ENCODE data around the gene SLC7A14. TPM values are rescaled to one million over a fixed set of nuclear protein-coding genes. Genes with fewer than 3 reads are reported as not detected.

Gene SLC7A14
- total and polyA plus RNA-seq, 2 of the 13 experiments (the other 11 are each of a cell fraction or from before 2014, with no cell fraction given): not detected

DNA sequence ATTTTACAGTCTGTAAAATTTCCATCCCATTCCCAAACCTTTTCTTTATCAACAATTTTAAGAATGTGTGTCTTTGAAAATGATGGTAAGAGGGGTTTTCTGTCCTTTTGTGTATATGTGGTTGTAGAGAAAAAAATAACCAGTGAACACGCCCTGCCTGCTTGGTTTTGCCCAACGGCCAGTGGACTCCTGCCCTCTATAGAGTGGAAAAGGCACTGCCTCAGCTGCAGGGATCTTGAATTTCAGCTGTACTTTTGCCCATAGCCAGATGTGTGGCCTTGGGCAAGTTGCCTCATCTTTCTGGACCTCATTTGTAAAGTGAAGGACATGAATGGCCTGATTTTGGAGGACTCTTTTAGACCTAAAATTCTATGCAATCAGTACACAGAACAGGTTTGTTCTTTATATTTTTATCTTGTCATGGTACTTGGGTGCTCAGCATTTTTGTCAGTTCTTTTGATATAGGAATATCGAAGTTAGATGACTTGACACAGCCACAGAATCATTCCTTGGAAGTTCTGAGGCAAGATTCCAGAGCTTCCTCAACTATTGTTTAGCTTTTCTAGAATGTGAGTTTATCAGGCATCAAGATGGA lies 86.2 kb downstream of the SLC7A14 start (continued):
- TF ChIP-seq, protein P1, sequence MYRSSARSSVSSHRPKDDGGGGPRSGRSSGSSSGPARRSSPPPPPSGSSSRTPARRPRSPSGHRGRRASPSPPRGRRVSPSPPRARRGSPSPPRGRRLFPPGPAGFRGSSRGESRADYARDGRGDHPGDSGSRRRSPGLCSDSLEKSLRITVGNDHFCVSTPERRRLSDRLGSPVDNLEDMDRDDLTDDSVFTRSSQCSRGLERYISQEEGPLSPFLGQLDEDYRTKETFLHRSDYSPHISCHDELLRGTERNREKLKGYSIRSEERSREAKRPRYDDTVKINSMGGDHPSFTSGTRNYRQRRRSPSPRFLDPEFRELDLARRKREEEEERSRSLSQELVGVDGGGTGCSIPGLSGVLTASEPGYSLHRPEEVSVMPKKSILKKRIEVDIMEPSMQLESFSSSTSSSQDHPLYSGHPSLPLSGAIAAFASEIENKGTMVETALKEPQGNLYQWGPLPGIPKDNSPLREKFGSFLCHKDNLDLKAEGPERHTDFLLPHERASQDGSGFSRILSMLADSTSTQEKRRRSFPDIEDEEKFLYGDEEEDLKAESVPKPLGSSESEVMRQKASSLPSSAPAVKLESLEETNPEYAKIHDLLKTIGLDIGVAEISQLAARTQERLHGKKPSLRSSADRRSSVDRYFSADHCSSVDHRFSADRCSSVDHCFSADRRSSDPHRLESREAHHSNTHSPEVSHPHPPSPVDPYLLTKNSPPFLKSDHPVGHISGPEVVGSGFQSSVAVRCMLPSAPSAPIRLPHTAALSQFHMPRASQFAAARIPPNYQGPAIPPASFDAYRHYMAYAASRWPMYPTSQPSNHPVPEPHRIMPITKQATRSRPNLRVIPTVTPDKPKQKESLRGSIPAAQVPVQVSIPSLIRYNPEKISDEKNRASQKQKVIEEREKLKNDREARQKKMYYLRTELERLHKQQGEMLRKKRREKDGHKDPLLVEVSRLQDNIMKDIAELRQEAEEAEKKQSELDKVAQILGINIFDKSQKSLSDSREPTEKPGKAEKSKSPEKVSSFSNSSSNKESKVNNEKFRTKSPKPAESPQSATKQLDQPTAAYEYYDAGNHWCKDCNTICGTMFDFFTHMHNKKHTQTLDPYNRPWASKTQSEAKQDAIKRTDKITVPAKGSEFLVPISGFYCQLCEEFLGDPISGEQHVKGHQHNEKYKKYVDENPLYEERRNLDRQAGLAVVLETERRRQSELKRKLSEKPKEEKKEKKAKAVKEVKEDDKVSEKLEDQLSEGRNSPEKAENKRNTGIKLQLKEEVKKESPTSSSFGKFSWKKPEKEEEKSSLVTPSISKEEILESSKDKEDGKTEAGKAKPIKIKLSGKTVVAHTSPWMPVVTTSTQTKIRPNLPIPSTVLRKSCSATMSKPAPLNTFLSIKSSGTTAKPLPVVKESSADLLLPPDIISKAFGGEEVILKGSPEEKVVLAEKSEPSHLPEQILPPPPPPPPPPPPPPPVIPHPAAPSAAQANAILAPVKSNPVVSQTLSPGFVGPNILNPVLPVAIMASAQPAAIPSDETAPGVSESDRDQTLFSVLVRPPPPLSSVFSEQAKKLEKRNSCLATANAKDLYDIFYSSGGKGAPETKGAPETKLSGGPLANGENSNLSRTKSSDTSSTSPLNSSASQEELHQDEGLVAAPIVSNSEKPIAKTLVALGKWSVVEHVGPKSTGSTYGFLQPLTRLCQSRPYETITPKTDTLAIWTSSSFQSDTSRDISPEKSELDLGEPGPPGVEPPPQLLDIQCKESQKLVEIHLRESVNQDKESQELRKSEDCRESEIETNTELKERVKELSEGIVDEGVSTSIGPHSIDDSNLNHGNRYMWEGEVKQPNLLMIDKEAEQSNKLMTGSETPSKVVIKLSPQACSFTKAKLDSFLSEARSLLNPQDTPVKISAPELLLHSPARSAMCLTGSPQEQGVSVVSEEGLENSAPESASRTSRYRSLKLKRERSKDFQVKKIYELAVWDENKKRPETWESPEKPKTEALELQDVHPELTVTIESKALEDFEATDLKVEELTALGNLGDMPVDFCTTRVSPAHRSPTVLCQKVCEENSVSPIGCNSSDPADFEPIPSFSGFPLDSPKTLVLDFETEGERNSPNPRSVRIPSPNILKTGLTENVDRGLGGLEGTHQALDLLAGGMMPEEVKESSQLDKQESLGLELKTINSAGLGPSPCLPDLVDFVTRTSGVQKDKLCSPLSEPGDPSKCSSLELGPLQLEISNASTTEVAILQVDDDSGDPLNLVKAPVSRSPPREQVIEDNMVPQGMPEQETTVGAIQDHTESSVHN (CRISPR knock-in tag; IDR thresholded peaks at IDR 0.05): no peak
- TF ChIP-seq ESRRA (CRISPR knock-in tag; IDR thresholded peaks at IDR 0.05; ENCODE audit: low read depth): no peak
- TF ChIP-seq, protein P2, sequence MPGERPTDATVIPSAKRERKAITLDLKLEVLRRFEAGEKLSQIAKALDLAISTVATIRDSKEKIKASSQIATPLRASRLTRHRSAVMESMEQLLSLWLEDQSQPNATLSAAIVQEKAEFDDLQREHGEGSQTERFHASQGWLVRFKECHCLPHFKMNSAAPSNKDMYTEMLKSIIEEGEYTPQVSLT (CRISPR knock-in tag; IDR thresholded peaks at IDR 0.05; ENCODE audit: borderline replicate concordance, low read depth): no peak
- no peak for TF ChIP-seq CHD2 (IDR thresholded peaks at IDR 0.05; ENCODE audit: low read depth, low read length)
- no peak for TF ChIP-seq ZNF343 (CRISPR knock-in tag; IDR thresholded peaks at IDR 0.05)
- no peak for TF ChIP-seq PTBP1 (IDR thresholded peaks at IDR 0.05; ENCODE audit: low read depth, low read length, poor library complexity, severe bottlenecking)
- no peak for TF ChIP-seq TRIM24 (CRISPR knock-in tag; IDR thresholded peaks at IDR 0.05)
- no peak for TF ChIP-seq CREB1 (IDR thresholded peaks at IDR 0.05)
- TF ChIP-seq CREB1 (CRISPR knock-in tag; IDR thresholded peaks at IDR 0.05): no peak
- TF ChIP-seq ZFP62 (CRISPR knock-in tag; IDR thresholded peaks at IDR 0.05): no peak
- TF ChIP-seq, protein P3, sequence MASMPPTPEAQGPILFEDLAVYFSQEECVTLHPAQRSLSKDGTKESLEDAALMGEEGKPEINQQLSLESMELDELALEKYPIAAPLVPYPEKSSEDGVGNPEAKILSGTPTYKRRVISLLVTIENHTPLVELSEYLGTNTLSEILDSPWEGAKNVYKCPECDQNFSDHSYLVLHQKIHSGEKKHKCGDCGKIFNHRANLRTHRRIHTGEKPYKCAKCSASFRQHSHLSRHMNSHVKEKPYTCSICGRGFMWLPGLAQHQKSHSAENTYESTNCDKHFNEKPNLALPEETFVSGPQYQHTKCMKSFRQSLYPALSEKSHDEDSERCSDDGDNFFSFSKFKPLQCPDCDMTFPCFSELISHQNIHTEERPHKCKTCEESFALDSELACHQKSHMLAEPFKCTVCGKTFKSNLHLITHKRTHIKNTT (CRISPR knock-in tag; IDR thresholded peaks at IDR 0.05): no peak
- TF ChIP-seq CEBPG (CRISPR knock-in tag; IDR thresholded peaks at IDR 0.05): peak; percentile 85
- TF ChIP-seq ZMYM3 (CRISPR knock-in tag; IDR thresholded peaks at IDR 0.05): no peak
- TF ChIP-seq, protein P4, sequence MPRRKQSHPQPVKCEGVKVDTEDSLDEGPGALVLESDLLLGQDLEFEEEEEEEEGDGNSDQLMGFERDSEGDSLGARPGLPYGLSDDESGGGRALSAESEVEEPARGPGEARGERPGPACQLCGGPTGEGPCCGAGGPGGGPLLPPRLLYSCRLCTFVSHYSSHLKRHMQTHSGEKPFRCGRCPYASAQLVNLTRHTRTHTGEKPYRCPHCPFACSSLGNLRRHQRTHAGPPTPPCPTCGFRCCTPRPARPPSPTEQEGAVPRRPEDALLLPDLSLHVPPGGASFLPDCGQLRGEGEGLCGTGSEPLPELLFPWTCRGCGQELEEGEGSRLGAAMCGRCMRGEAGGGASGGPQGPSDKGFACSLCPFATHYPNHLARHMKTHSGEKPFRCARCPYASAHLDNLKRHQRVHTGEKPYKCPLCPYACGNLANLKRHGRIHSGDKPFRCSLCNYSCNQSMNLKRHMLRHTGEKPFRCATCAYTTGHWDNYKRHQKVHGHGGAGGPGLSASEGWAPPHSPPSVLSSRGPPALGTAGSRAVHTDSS (CRISPR knock-in tag; conservative IDR thresholded peaks at IDR 0.05): no peak
- TF ChIP-seq, protein P5, sequence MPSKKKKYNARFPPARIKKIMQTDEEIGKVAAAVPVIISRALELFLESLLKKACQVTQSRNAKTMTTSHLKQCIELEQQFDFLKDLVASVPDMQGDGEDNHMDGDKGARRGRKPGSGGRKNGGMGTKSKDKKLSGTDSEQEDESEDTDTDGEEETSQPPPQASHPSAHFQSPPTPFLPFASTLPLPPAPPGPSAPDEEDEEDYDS (CRISPR knock-in tag; IDR thresholded peaks at IDR 0.05): no peak
- TF ChIP-seq ZNF432 (CRISPR knock-in tag; IDR thresholded peaks at IDR 0.05; ENCODE audit: borderline replicate concordance): no peak
- no peak for TF ChIP-seq ZNF232 (CRISPR knock-in tag; IDR thresholded peaks at IDR 0.05; ENCODE audit: borderline replicate concordance)
- TF ChIP-seq NCOA2 (CRISPR knock-in tag; IDR thresholded peaks at IDR 0.05): no peak
